Left ventricle myocardium superior (tissue), 1 donor: Measurements from ENCODE around the gene XCR1. TPM values are rescaled to one million over a fixed set of nuclear protein-coding genes. Genes with fewer than 3 reads are reported as not detected.
"Not testable (repeated sequence)": the region's sequence is repeated elsewhere in the genome, so short reads cannot be mapped to it uniquely, and the experiment has no call there.

Experiments
- ATAC-seq: fragments of 200-7000 bp; cut with Tn5 transposase; one replicate; pipeline ENCODE4 v1.9.1; 2020; ENCODE audit warnings: mild to moderate bottlenecking, moderate library complexity
- DNase-seq: peaks from one replicate; pipeline ENCODE4 v3.0.0-alpha.2; 2020
- intact Hi-C: fragments of 100-400 bp; cut with micrococcal nuclease; formaldehyde crosslinking; loops from one replicate; pipeline ENCODE4 v1.11.0; 2022
- total RNA-seq: library from RNA; stranded (reverse); fragmentation: NEBNext Ultra II Directional; extraction: Animal tissue kit (Norgen Biotek cat#: 25700); gene quantifications from one replicate; pipeline ENCODE4 v1.2.1, GENCODE V29; 2021
- donor health status: DM: no; HTN: yes; CAD: no; lungs with severe emphysema.

XCR1 gene
- total RNA-seq, 1 donor from 2014 or later = not detected

DNA sequence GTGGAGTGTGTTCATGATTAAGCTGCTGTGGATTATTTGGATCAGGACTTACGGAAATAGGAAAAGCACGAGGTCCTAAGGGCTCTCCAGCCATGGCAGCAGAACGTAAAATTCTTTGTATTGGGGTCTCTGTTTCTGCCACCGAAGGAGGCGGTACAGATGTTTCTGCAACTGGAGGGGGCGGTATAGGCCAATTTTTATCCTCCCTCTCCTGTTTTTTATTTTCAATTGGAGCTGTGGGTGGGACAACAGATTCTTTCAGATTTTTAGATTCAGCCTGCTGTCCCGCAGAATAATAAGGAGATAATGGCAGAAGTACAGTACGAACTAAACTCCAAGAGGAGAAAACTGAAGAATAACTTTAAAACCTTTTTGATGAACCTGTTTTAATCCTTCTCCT is 26.0 kb upstream of the XCR1 start:
- intact Hi-C loops, DNase-seq, ATAC-seq: not testable (repeated sequence)

DNA sequence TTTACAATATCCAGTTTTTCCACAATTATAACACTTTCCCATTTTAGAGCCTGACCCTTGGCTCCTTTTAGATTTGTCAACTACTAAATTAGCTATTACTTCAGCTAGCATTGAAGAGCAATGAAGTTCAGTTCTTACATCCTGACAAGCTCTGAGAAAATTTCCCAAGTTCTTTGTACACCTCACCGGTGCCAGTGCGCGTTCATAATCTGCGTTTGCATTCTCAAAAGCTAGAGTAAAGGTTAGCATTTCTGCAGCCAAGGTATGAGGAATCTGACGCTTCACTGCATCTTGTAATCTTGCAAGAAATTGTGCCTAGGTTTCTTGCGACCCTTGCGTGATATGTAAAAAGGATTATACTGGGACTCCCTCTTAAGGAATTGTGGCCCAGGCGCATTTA is 25.2 kb upstream of the XCR1 start:
- intact Hi-C loops = no loop called here
- ATAC-seq (no peak), DNase-seq (no peak)

GRCh38 chr3:46049093-46049492 is 21.8 kb upstream of the XCR1 start:
- DNase-seq = no peak
- intact Hi-C loops = no loop called here
- no peak for ATAC-seq

GRCh38 chr3:46046231-46046630 is 18.9 kb upstream of the XCR1 start:
- intact Hi-C loops, DNase-seq, ATAC-seq: not testable (repeated sequence)

GRCh38 chr3:46038916-46039315 is 11.6 kb upstream of the XCR1 start:
- no peak for ATAC-seq
- DNase-seq = no peak
- intact Hi-C loops = no loop called here

GRCh38 chr3:46038071-46038470 is 10.8 kb upstream of the XCR1 start:
- DNase-seq, intact Hi-C loops: not testable (repeated sequence)

DNA sequence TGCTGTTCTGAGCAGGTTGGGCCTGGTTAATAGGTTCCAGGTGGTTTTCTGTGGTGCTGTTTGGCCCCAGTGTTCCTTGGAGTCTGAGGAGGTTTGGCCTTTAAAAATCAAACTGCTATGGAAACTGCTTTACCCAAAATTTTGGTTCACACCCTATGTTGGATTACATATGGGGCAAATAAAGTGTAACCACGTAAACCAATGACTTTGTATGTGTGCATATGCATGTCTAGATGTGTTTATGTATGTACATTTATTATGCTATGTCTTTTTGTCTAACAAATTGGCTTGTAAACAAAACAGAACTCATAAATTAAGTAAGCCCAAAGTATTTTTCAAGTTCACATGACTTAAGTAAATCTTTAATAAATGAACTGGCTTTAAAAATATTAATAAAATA is 8.9 kb upstream of the XCR1 start:
- intact Hi-C loops = no loop called here
- ATAC-seq (no peak), DNase-seq (no peak)

More at GRCh38 chr3:46038071-46038470, 10.8 kb upstream of the XCR1 start:
- ATAC-seq = not testable (repeated sequence)

DNA sequence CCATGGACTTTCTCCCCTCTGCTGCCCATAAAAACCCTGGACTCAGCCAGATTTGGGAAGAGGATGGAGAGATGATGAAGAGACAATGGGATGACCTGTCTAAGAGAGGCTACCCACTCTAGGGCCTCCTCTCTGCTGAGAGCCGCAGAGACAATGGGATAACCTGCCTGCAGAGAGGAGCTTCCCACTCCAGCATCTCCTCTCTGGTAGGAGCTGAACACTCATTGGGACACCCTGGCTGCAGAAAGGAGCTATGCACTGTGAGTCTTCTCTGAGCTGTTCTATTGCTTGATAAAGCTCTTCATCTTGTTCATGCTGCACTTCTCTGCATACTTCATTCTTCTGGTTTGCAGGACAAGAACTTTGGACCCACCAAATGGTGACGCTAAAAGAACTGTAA is 4.5 kb upstream of the XCR1 start:
- ATAC-seq (no peak), DNase-seq (no peak)
- intact Hi-C loops = no loop called here

GRCh38 chr3:46031269-46031668 is 4.0 kb upstream of the XCR1 start:
- ATAC-seq = no peak
- intact Hi-C loops = no loop called here
- DNase-seq = no peak

- DNase-seq (no peak), ATAC-seq (no peak)
- intact Hi-C loops = no loop called here
Observed at GRCh38 chr3:46030626-46031025, 3.3 kb upstream of the XCR1 start.

DNA sequence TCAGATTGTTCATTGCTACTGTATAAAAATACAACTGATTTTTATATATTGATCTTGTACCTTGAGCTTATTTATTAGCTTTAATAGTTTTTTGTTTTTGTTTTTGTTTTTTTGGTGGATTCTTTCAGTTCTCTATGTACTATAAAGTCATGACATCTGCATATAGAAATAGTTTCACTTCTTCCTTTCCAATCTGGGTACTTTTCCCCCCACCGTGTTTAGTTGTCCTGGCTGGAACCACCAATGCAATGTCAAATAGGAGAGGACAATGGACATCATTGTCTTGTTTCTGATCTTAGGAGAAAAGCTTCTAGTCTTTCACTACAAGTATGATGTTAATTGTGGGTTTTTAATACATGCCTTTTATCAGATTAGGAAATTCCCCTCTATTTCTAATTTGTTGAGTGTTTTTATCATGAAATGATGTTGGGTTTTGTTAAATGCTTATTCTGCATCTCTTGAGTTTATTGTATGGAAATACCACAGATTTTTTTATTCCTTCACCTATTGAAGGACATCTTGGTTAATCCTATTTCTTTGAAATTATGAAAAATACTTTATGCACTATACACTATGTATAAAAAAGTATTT is 2.8 kb upstream of the XCR1 start:
- ATAC-seq = no peak
- intact Hi-C loops = no loop called here

GRCh38 chr3:46027736-46028397 is 584 bp upstream of the XCR1 start:
- ATAC-seq = no peak
- no peak for DNase-seq

More for the DNA sequence above, 2.8 kb upstream of the XCR1 start:
- DNase-seq = no peak

DNA sequence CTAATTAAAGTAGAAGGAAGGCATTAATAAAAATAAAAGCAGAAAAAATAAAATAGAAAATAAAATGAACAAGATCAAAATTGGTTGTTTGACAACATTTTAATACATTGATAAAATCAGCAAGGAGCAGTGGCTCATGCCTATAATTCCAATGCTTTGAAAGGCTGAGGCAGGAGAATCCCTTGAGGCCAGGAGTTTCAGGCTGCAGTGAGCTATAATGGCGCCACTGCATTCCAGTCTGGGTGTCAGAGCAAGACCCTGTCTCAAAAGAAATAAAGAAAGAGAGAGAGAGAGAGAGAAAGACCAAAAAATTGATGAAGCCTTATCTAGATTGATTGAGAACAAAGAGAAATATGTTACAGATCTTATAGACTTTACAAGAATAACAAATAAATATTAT is 2.1 kb downstream of the XCR1 start:
- intact Hi-C loops = no loop called here
- ATAC-seq (no peak), DNase-seq (no peak)

More at GRCh38 chr3:46027736-46028397, 584 bp upstream of the XCR1 start:
- intact Hi-C loops = no loop called here

DNA sequence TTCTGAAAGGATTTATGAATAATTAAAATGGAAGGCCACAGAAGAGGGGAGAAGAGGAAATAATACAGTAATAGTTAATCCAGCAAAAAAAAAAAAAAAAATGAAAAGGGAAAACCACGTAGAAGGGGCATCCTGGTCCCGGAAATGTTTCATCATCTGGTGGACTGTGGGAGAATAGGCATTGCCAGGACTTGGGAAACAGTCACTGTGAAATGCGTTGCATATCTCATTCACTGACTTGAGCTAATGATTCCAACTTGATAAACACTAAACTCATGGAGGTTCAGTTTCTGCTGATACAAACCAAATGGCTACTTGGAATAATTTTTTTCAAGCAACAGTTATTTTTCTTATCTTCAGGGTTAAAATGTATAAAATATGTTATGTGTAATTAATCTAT is 3.2 kb downstream of the XCR1 start:
- intact Hi-C loops = no loop called here
- no peak for ATAC-seq
- DNase-seq = no peak

DNA sequence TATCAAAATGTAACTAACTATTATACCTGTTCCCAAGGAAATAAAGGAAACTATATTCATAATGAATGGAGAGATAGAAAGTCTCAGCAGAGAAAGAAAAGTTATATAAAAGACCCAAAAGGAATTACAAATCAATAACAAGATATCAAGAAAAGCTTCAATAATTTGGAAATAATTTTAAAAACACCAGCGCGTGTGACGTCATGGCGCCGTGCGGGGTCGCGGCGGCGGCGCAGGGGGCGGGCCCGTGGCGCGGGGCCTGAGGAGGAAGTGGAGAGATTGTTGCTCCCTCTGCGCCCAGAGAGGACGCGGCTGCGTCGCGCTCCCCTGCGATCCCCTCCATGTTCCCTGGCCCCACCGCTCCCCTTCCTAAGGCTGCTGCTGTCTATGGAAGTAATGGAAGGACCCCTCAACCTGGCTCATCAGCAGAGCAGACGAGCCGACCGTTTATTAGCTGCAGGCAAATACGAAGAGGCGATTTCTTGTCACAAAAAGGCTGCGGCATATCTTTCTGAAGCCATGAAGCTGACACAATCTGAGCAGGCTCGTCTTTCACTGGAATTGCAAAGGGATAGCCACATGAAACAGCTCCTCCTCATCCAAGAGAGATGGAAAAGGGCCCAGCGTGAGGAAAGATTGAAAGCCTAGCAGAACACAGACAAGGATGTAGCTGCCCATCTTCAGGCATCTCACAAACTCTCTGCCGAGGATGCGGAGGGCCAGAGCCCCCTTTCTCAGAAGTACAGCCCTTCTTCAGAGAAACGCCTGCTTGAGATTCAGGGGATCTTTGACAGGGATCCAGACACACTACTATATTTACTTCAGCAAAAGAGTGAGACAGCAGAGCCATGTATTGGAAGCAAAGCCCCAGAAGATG is 4.1 kb downstream of the XCR1 start:
- no peak for DNase-seq
- intact Hi-C loops = no loop called here
- ATAC-seq = no peak

DNA sequence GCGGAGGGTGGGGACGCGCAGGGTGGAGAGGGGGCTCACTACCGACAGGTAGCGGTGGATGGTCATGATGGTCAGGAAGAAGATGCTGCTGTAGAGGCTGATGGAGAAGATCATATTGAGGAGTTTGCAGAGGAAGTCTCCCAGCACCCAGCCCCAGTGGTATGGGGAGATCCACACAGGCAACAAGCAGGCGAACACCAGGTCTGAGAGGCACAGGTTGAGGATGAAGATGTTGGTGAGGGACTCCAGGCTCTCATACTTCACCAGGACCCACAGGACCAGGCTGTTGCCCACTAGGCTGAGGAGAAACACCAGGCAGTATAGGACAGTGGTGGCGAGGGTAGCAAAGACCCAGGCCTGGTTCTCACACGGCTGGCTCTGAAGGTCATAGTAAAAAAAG is 5.8 kb downstream of the XCR1 start:
- DNase-seq = no peak
- ATAC-seq = no peak
- intact Hi-C loops = no loop called here

DNA sequence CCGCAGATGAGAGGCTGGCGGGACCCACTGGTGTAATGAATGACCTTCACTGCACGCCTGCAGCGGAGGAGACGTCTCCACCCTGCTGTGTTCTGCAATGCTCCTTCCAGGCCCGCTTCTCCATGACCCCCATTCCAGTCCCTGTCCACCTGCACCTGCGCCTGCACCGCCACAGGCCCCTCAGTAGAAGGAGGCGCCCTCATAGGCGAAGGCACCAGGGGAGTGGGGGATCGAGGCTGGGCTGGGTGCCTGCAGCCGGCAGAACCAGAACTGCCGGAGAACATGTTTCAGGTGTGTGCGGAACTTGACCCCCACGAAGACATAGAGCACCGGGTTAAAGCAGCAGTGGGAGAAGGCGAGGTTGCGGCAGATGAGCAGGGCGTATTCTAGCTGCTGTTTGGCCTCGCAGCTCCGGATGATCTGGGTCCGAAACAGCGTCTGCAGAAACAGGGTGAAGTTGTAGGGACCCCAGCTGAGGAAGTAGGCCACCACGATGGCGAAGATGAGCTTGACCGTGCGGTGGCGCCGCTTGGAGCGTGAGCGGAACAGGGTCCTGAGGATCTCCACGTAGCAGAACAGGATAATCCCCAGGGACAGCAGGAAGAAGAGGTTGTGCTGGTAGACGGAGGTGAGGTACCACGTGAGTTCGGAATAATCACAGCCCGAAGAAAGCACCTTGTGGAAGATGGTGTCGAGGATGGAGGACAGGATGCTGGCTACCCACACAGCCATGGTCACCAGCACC is 6.3 kb downstream of the XCR1 start:
- DNase-seq (no peak), ATAC-seq (no peak)
- intact Hi-C loops = no loop called here

DNA sequence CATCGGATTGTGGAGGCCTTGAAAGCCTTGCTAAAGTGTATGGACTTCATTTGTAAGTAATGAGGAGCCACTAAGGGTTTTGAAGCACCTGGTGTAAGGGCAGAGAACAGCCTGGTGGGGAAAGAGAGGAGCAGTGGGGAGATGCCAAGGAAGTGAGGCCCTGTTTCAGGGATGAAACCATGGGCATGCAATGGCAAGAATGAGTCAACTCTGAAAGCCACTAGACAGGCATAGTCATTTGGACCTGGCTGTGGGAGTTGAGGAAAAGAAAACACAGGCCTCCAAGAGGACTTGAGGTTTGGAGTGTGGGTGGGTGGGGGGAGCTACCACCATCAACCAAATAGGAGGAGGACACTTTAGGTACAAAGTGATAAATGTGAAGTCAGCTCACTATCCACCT is 7.6 kb downstream of the XCR1 start:
- intact Hi-C loops = no loop called here
- no peak for ATAC-seq
- DNase-seq = no peak

- DNase-seq (no peak), ATAC-seq (no peak)
- intact Hi-C loops = no loop called here
Observed at GRCh38 chr3:46017720-46018119, 9.6 kb downstream of the XCR1 start.
